AG04450 (cell line): ENCODE data around the gene TFAM. TPM values are rescaled to one million over a fixed set of nuclear protein-coding genes. Genes with fewer than 3 reads are reported as not detected.

Experiments
- CTCF ChIA-PET: fragments of 300-600, 350-600 bp; formaldehyde crosslinking; extraction: SDS; loops from one replicate; lab custom pipeline; 2022; ENCODE audit warnings: antibody characterized with exemption, inconsistent platforms; lab: Charles Lee
- POLR2A ChIA-PET: fragments of 350-600 bp; formaldehyde crosslinking; extraction: SDS; loops from one replicate; lab custom pipeline; 2021; ENCODE audit warnings: antibody characterized with exemption, inconsistent platforms; lab: Yijun Ruan, JAX
- DNase-seq: peaks from one replicate; pipeline ENCODE4 v3.0.0-alpha.2; 2011; ENCODE audit warnings: low read depth, low spot score
- H3K27ac ChIP-seq: one replicate; pipeline ENCODE4 v1.5.1; 2012; ENCODE audit warnings: low read depth, low read length, control low read depth
- H3K27me3 ChIP-seq: one replicate; pipeline ENCODE4 v1.6.0; 2012; ENCODE audit warnings: low read length; ENCODE audit not compliant: control insufficient read depth, insufficient read depth
- H3K4me3 ChIP-seq: 2 replicates; pipeline ENCODE4 v1.5.1; 2011; ENCODE audit warnings: mild to moderate bottlenecking, low read depth, low read length, control low read depth
- H3K9me3 ChIP-seq: 2 replicates; pipeline ENCODE4 v1.5.1; 2012; ENCODE audit warnings: low read length; ENCODE audit not compliant: control insufficient read depth, insufficient read depth
- CTCF ChIP-seq: IDR thresholded peaks from 2 replicates; pipeline ENCODE4 v1.5.1; 2011; ENCODE audit warnings: low read depth, low read length, control low read depth, inconsistent platforms
- polyA minus RNA-seq: library from RNA; depleted of rRNA, polyadenylated mRNA; stranded (reverse); fragments of >200 nt; gene quantifications from 2 replicates; pipeline ENCODE4 v1.2.3, GENCODE V29; 2011; rRNA and poly(A)+ RNA removed
- polyA plus RNA-seq: library from polyadenylated mRNA; depleted of rRNA; stranded (reverse); fragments of >200 nt; gene quantifications from 2 replicates; pipeline ENCODE4 v1.2.3, GENCODE V29; 2011; rRNA removed

TFAM gene
- 14.1 and 17.0 TPM in 2 replicates for polyA plus RNA-seq
- polyA minus RNA-seq = 8.4 and 9.1 TPM in 2 replicates

GRCh38 chr10:58384999-58385783, at the start of gene TFAM:
TSS of gene TFAM (plus strand) at chr10:58385410. CDS start at chr10:58385548, 138 bp downstream.
- CTCF ChIA-PET = interaction anchor here (0.6 to 5.3 kb wide), 25 partner anchors 8 to 851 kb away, joined by 3 to 98 read pairs (median 3); partner anchors contain the start of gene UBE2D1
- peak; percentile 88 for DNase-seq
- H3K9me3 ChIP-seq = peaks cover 3% of the 10 kb centered on the region; the same call in 1 of the 2 replicates
- H3K4me3 ChIP-seq = peak within 1 kb of the TSS; percentile 93
- H3K27ac ChIP-seq = peak within 1 kb of the TSS; percentile 74
- POLR2A ChIA-PET = interaction anchor here (0.6 to 2.5 kb wide), 2 partner anchors 50 to 255 kb away, joined by 3 to 13 read pairs; partner anchors contain the start of gene UBE2D1
- peak; percentile 70 for TF ChIP-seq CTCF
- no peaks in the 10 kb centered on the region for H3K27me3 ChIP-seq

GRCh38 chr10:58336242-58336641, 49.0 kb upstream of the TFAM start:
- H3K27ac ChIP-seq = no peak overlapping the region
- H3K9me3 ChIP-seq = no peaks in the 10 kb centered on the region
- peak overlapping the region; percentile 77 for H3K4me3 ChIP-seq
- no peak for TF ChIP-seq CTCF
- no peak for DNase-seq
- no peaks in the 10 kb centered on the region for H3K27me3 ChIP-seq
- POLR2A ChIA-PET = interaction anchor here (2.1 kb wide), 1 partner anchor 49 kb away, joined by 13 read pairs; the partner anchor contains the start of gene TFAM
- CTCF ChIA-PET = interaction anchor here (1.3 kb wide), 1 partner anchor 159 kb away, joined by 4 read pairs; no protein-coding TSS in a partner anchor

- ChIA-PET CTCF (no interaction called here), POLR2A (no interaction called here)
- DNase-seq = no peak
- no peak for TF ChIP-seq CTCF
- no peak overlapping the region for H3K27ac ChIP-seq
- H3K9me3 ChIP-seq = no peaks in the 10 kb centered on the region
- H3K4me3 ChIP-seq = no peak overlapping the region
- no peaks in the 10 kb centered on the region for H3K27me3 ChIP-seq
Observed at GRCh38 chr10:58341422-58341821, 43.8 kb upstream of the TFAM start.

GRCh38 chr10:58341947-58342346, 43.3 kb upstream of the TFAM start:
- Histone ChIP-seq H3K27ac (no peak overlapping the region), H3K4me3 (no peak overlapping the region), H3K9me3 (no peaks in the 10 kb centered on the region), H3K27me3 (no peaks in the 10 kb centered on the region)
- no peak for TF ChIP-seq CTCF
- no peak for DNase-seq
- ChIA-PET POLR2A (interaction anchor here (0.7 kb wide), 1 partner anchor 7 kb away, joined by 6 read pairs; the partner anchor contains the start of gene UBE2D1), CTCF (no interaction called here)

- Histone ChIP-seq H3K9me3 (no peaks in the 10 kb centered on the region), H3K27me3 (no peaks in the 10 kb centered on the region), H3K27ac (no peak overlapping the region), H3K4me3 (no peak overlapping the region)
- DNase-seq = no peak
- POLR2A ChIA-PET = no interaction called here
- TF ChIP-seq CTCF = no peak
- CTCF ChIA-PET = interaction anchor here (0.9 to 1.0 kb wide), 2 partner anchors 12 to 36 kb away, joined by 3 read pairs; no protein-coding TSS in a partner anchor
Observed at GRCh38 chr10:58347967-58348366, 37.2 kb upstream of the TFAM start.
